ENCODE results near the gene KIAA0930. TPM values are rescaled to one million over a fixed set of nuclear protein-coding genes. Genes with fewer than 3 reads are reported as not detected.

KIAA0930 gene
- total RNA-seq, 2 experiments from 2014 or later = 6.7 to 7.4 TPM

DNA sequence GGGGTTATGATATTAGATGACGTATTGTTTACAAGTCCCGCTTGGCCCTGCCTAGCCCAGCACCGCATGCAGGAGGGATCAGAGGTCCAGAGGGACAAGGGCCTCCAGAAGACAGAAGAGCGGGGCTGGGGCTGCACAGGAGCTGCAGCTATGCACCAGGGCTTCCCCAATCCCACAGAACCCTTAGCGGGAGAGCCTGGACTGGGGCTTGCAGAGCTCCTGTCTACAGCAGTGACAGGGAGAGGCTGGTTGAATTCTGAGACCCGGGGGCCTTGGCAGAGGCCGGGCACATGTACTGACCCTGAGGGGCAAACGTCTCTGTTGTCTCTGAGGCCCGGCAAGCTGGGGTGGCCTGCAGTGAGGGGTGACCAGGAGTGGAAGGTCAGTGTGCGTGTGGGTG is 6.9 kb downstream of the KIAA0930 start:
- ChIA-PET POLR2A (no interaction called here), CTCF (no interaction called here)
- TF ChIP-seq, protein P1, sequence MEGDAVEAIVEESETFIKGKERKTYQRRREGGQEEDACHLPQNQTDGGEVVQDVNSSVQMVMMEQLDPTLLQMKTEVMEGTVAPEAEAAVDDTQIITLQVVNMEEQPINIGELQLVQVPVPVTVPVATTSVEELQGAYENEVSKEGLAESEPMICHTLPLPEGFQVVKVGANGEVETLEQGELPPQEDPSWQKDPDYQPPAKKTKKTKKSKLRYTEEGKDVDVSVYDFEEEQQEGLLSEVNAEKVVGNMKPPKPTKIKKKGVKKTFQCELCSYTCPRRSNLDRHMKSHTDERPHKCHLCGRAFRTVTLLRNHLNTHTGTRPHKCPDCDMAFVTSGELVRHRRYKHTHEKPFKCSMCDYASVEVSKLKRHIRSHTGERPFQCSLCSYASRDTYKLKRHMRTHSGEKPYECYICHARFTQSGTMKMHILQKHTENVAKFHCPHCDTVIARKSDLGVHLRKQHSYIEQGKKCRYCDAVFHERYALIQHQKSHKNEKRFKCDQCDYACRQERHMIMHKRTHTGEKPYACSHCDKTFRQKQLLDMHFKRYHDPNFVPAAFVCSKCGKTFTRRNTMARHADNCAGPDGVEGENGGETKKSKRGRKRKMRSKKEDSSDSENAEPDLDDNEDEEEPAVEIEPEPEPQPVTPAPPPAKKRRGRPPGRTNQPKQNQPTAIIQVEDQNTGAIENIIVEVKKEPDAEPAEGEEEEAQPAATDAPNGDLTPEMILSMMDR (IDR thresholded peaks at IDR 0.05) = no peak
- Histone ChIP-seq H3K4me3 (ENCODE audit: low read length) (no peak overlapping the region), H3K9me3 (ENCODE audit: control insufficient read depth in 1 of 2, insufficient read depth in 1 of 2, low read length in 2 of 2) (no peaks in the 10 kb centered on the region), H3K36me3 (ENCODE audit: insufficient read depth, low read length) (peaks cover 4% of the 10 kb centered on the region), H3K27ac (ENCODE audit: low read depth in 1 of 2, low read length in 2 of 2) (no peak overlapping the region), H3K4me1 (ENCODE audit: insufficient read depth, low read length) (peaks cover 22% of the 10 kb centered on the region), H3K27me3 (ENCODE audit: control insufficient read depth in 1 of 2, insufficient read depth in 2 of 2, low read length in 2 of 2) (no peaks in the 10 kb centered on the region)
- no peak overlapping the region for H3K27ac Mint-ChIP-seq
- H3K4me3 Mint-ChIP-seq = no peak overlapping the region
- H3K4me1 Mint-ChIP-seq (ENCODE audit: low read depth) = peaks cover 20% of the 10 kb centered on the region
- no peaks in the 10 kb centered on the region for H3K9me3 Mint-ChIP-seq
- DNase-seq = no peak
- intact Hi-C loops (cut with DNase I, micrococcal nuclease) = no loop called here
- no peaks in the 10 kb centered on the region for H3K27me3 Mint-ChIP-seq
- no peak for ATAC-seq (ENCODE audit: poor library complexity)
- no peaks in the 10 kb centered on the region for H3K36me3 Mint-ChIP-seq (ENCODE audit: low read depth)

DNA sequence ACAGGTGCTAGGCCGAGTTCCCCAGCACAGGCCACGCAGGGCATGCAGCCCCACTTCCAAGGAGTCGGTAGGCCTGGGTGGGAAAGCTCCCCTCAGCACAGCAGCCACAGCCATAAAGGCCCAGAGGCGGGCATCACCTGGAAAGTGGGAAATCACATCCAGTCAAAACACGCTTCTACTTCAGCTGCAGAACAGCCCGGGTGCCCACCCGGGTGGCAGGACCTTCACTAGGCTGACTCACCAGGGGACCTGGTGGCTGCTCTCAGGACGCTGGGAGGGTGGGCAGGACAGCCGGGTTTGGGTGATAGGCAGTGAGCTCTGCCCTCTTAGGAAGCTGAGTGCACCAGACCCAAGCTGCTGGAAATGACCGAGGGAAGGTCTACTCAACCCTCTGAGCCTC is 7.3 kb downstream of the KIAA0930 start:
- H3K27me3 ChIP-seq (ENCODE audit: control insufficient read depth in 1 of 2, insufficient read depth in 2 of 2, low read length in 2 of 2) = no peaks in the 10 kb centered on the region
- H3K27ac ChIP-seq (ENCODE audit: low read depth in 1 of 2, low read length in 2 of 2) = no peak overlapping the region
- Mint-ChIP-seq H3K4me3 (no peak overlapping the region), H3K9me3 (no peaks in the 10 kb centered on the region), H3K27ac (no peak overlapping the region), H3K4me1 (ENCODE audit: low read depth) (peaks cover 19% of the 10 kb centered on the region), H3K36me3 (ENCODE audit: low read depth) (no peaks in the 10 kb centered on the region), H3K27me3 (no peaks in the 10 kb centered on the region)
- peaks cover 21% of the 10 kb centered on the region for H3K4me1 ChIP-seq (ENCODE audit: insufficient read depth, low read length)
- DNase-seq (no peak), ATAC-seq (ENCODE audit: poor library complexity) (no peak)
- H3K4me3 ChIP-seq (ENCODE audit: low read length) = no peak overlapping the region
- ChIA-PET CTCF (no interaction called here), POLR2A (no interaction called here)
- peaks cover 4% of the 10 kb centered on the region for H3K36me3 ChIP-seq (ENCODE audit: insufficient read depth, low read length)
- intact Hi-C loops (cut with DNase I, micrococcal nuclease) = no loop called here
- TF ChIP-seq, protein P1 (IDR thresholded peaks at IDR 0.05) = no peak
- no peaks in the 10 kb centered on the region for H3K9me3 ChIP-seq (ENCODE audit: control insufficient read depth in 1 of 2, insufficient read depth in 1 of 2, low read length in 2 of 2)

DNA sequence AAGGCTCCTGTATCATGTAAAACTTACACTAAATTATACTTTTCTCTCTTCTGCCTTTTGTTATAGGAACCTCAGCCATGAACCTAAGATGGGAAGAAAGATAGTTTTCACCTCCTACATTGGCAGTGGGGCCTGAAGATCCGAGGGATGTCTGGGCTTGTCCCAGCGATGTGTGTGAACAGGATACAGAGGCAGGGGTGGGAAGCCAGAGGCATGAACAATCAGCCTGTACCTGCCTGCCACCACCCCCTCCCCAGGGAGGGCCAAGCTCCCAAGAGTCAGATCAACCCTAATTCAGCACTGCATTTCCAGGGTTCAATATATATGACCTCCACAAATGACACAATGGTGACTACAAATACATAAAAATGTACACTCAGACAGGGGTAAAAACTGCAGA is 9.4 kb downstream of the KIAA0930 start:
- ATAC-seq (ENCODE audit: poor library complexity) (no peak), DNase-seq (no peak)
- H3K9me3 ChIP-seq (ENCODE audit: control insufficient read depth in 1 of 2, insufficient read depth in 1 of 2, low read length in 2 of 2) = no peaks in the 10 kb centered on the region
- Mint-ChIP-seq H3K27ac (no peak overlapping the region), H3K36me3 (ENCODE audit: low read depth) (no peaks in the 10 kb centered on the region), H3K4me3 (no peak overlapping the region), H3K9me3 (no peaks in the 10 kb centered on the region), H3K27me3 (no peaks in the 10 kb centered on the region), H3K4me1 (ENCODE audit: low read depth) (peaks cover 15% of the 10 kb centered on the region)
- TF ChIP-seq, protein P1 (IDR thresholded peaks at IDR 0.05) = no peak
- peaks cover 4% of the 10 kb centered on the region for H3K36me3 ChIP-seq (ENCODE audit: insufficient read depth, low read length)
- intact Hi-C loops (cut with DNase I, micrococcal nuclease) = no loop called here
- POLR2A ChIA-PET = no interaction called here
- CTCF ChIA-PET = no interaction called here
- peaks cover 18% of the 10 kb centered on the region for H3K4me1 ChIP-seq (ENCODE audit: insufficient read depth, low read length)
- no peak overlapping the region for H3K4me3 ChIP-seq (ENCODE audit: low read length)
- H3K27me3 ChIP-seq (ENCODE audit: control insufficient read depth in 1 of 2, insufficient read depth in 2 of 2, low read length in 2 of 2) = no peaks in the 10 kb centered on the region
- H3K27ac ChIP-seq (ENCODE audit: low read depth in 1 of 2, low read length in 2 of 2) = no peak overlapping the region

All from CD4-positive, alpha-beta T cell (primary cell).